Body of pancreas (tissue), 4 donors: ENCODE results near the gene STT3A. TPM values are rescaled to one million over a fixed set of nuclear protein-coding genes. Genes with fewer than 3 reads are reported as not detected.

Experiments used
- ATAC-seq: fragments of 150-250 bp; one replicate; pipeline ENCODE4 v1.9.1; 2016
- DNase-seq, 4 donors: peaks; one replicate each; pipeline ENCODE4 v3.0.0-alpha.2; 2019
- H3K27ac ChIP-seq, 4 donors: fragments of 200-600 bp; sonication (generic); 1 replicate in 3 of 4; 2 replicates in 1 of 4; pipeline versions ENCODE4 v1.5.1 to v1.6.1; 2016 to 2019; ENCODE audit warnings: mild to moderate bottlenecking in 1 of 4, mixed read lengths in 1 of 4, moderate library complexity in 1 of 4
- H3K27me3 ChIP-seq, 2 donors: fragments of 200-600 bp; sonication (generic); one replicate each; pipeline ENCODE4 v1.6.0; 2016; ENCODE audit warnings: mild to moderate bottlenecking in 1 of 2
- H3K36me3 ChIP-seq, 2 donors: fragments of 200-600 bp; sonication (generic); replicated peaks in 1 of 2; 2 replicates each; pipeline ENCODE4 v1.5.1; 2016; ENCODE audit warnings: low read depth in 2 of 2; ENCODE audit not compliant: insufficient read depth in 1 of 2
- H3K4me1 ChIP-seq: fragments of 200-600 bp; sonication (generic); one replicate; pipeline ENCODE4 v1.6.0; 2016
- H3K4me3 ChIP-seq, 2 donors: fragments of 200-600 bp; sonication (generic); 1 replicate in 1 of 2; 2 replicates in 1 of 2; pipeline ENCODE4 v1.5.1; 2016 to 2019
- H3K9me3 ChIP-seq, 3 donors: fragments of 200-600 bp; sonication (generic); 1 replicate in 2 of 3; 2 replicates in 1 of 3; pipeline ENCODE4 v1.5.1; 2016
- POLR2A ChIP-seq, 3 donors: fragments of 450-650 bp; IDR thresholded peaks; one replicate each; pipeline ENCODE4 v1.6.1; 2016; ENCODE audit warnings: antibody characterized with exemption in 3 of 3, mild to moderate bottlenecking in 2 of 3
- WGBS, 2 donors: methylation state at CpG; one replicate each; pipeline ENCODE4 v1.1.5; 2017; 5-methylcytosine and 5-hydroxymethylcytosine counted together
- intact Hi-C: fragments of 100-400 bp; cut with DNase I; formaldehyde crosslinking; loops from one replicate; pipeline ENCODE4 v1.15.1; 2023
- total RNA-seq, 2 donors: library from RNA; depleted of rRNA; stranded (reverse); fragments of >200 nt; gene quantifications; one replicate each; pipeline ENCODE4 v1.1.0, GENCODE V29; 2016
- TF ChIP-seq, protein P1 (sequence below), 7 experiments: fragments of 450-650 bp in 4 of 7; fragments of 200-600 bp in 3 of 7; sonication (generic) in 3 of 7; IDR thresholded peaks; one replicate each; pipeline ENCODE4 v1.5.1; 2016 to 2019; ENCODE audit warnings: antibody characterized with exemption in 7 of 7

The STT3A gene
- total RNA-seq, 2 donors from 2014 or later: 22.1 to 70.3 TPM

GRCh38 chr11:125553357-125553756, 39.3 kb upstream of the STT3A start:
- Histone ChIP-seq H3K27ac (no peak overlapping the region), H3K4me1 (no peaks in the 10 kb centered on the region), H3K9me3 (peaks cover 0 to 41% (median 6%) of the 10 kb centered on the region in 3 donors), H3K4me3 (no peak overlapping the region), H3K36me3 (no peaks in the 10 kb centered on the region), H3K27me3 (no peaks in the 10 kb centered on the region)
- ATAC-seq (no peak), DNase-seq (no peak)
- intact Hi-C loops: no loop called here
- TF ChIP-seq POLR2A (IDR thresholded peaks at IDR 0.05): no peak
- TF ChIP-seq, protein P1, sequence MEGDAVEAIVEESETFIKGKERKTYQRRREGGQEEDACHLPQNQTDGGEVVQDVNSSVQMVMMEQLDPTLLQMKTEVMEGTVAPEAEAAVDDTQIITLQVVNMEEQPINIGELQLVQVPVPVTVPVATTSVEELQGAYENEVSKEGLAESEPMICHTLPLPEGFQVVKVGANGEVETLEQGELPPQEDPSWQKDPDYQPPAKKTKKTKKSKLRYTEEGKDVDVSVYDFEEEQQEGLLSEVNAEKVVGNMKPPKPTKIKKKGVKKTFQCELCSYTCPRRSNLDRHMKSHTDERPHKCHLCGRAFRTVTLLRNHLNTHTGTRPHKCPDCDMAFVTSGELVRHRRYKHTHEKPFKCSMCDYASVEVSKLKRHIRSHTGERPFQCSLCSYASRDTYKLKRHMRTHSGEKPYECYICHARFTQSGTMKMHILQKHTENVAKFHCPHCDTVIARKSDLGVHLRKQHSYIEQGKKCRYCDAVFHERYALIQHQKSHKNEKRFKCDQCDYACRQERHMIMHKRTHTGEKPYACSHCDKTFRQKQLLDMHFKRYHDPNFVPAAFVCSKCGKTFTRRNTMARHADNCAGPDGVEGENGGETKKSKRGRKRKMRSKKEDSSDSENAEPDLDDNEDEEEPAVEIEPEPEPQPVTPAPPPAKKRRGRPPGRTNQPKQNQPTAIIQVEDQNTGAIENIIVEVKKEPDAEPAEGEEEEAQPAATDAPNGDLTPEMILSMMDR (IDR thresholded peaks at IDR 0.05): no peak
- WGBS, 2 donors: 86 to 100% methylated on average over 1 of the region's 1 CpG

DNA sequence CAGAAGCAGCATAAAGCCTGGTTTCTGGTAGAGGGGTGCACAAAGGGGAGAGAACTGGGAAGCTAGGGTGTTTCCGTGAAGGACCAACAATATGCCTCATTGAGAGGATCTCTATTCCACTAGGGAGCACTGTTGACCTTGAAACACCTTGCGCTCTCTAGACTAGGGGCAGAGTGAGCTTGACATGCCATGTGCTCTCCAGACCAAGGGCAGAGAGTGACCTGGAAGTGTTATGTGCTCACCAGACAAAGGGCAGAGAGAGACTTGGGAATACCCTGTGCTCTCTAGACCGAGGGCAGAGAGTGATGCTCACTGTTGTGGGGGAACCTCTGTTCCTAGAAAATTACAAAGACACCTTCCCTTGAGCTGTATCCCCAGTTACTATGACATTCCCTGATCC, 38.6 kb upstream of the STT3A start:
- Histone ChIP-seq H3K4me1 (no peaks in the 10 kb centered on the region), H3K4me3 (no peak overlapping the region), H3K36me3 (no peaks in the 10 kb centered on the region), H3K27me3 (no peaks in the 10 kb centered on the region), H3K27ac (no peak overlapping the region), H3K9me3 (peaks cover 0 to 41% (median 6%) of the 10 kb centered on the region in 3 donors)
- WGBS, 2 donors: 79 to 98% methylated on average over 3 of the region's 3 CpGs
- DNase-seq (no peak), ATAC-seq (no peak)
- TF ChIP-seq, protein P1 (IDR thresholded peaks at IDR 0.05): no peak
- no peak for TF ChIP-seq POLR2A (IDR thresholded peaks at IDR 0.05)
- intact Hi-C loops: no loop called here

DNA sequence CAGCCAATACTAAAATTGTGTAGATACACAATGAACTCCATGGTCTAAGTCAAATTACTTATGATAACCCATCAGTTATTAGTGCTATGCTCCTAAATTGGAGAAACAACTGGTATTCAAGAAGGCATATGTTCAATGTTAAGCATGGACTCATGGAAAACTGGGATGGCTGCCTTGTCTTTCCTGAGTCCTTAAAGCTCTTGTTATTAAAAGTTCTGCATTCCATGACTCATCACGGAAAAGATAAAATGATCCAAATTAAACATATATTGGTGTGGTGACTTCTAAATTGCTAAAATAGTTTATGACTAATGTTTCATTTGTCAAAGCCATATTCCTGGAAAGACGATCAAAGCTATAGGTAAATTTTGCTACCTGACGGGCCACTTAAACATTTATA, 32.8 kb upstream of the STT3A start:
- no peak overlapping the region for H3K27ac ChIP-seq
- peaks cover 0 to 9% (median 0%) of the 10 kb centered on the region in 3 donors for H3K9me3 ChIP-seq
- no peaks in the 10 kb centered on the region for H3K4me1 ChIP-seq
- ATAC-seq (no peak), DNase-seq (no peak)
- H3K27me3 ChIP-seq: no peaks in the 10 kb centered on the region
- H3K4me3 ChIP-seq: no peak overlapping the region
- 74% methylated on average over 3 of the region's 3 CpGs for WGBS, 2 donors
- intact Hi-C loops: no loop called here
- TF ChIP-seq POLR2A (IDR thresholded peaks at IDR 0.05): no peak
- TF ChIP-seq, protein P1 (IDR thresholded peaks at IDR 0.05): no peak
- no peaks in the 10 kb centered on the region for H3K36me3 ChIP-seq

DNA sequence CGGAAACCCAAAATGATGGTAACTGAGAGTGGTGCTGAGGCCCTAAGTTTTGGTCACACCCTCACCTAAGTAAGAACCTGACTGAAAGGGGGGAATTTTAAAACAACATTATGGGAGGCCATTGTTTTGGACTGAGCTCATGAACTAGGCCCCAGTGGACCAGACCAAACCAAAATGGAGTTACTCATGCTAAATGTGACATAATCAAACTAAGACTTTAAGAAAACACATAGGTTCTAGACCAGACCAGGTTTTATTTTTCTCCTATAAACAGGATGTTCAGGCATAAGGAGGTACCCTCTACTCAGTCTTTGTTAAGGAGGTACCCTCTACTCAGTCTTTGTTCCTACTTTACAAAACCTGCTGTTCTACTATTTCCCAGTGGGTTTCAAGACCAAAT, 30.7 kb upstream of the STT3A start:
- intact Hi-C loops: no loop called here

GRCh38 chr11:125562430-125562829, 30.2 kb upstream of the STT3A start:
- H3K27me3 ChIP-seq: no peaks in the 10 kb centered on the region
- TF ChIP-seq, protein P1 (IDR thresholded peaks at IDR 0.05): no peak
- no peak for TF ChIP-seq POLR2A (IDR thresholded peaks at IDR 0.05)
- no peaks in the 10 kb centered on the region for H3K4me1 ChIP-seq
- H3K36me3 ChIP-seq: no peaks in the 10 kb centered on the region
- no peak overlapping the region for H3K4me3 ChIP-seq
- ATAC-seq: no peak
- H3K27ac ChIP-seq: no peak overlapping the region
- WGBS, 2 donors: 70 to 72% methylated on average over 4 of the region's 4 CpGs
- DNase-seq: no peak
- no peaks in the 10 kb centered on the region for H3K9me3 ChIP-seq
- intact Hi-C loops: no loop called here

More for the DNA sequence above, 30.7 kb upstream of the STT3A start:
- Histone ChIP-seq H3K4me3 (no peak overlapping the region), H3K27me3 (no peaks in the 10 kb centered on the region), H3K36me3 (no peaks in the 10 kb centered on the region), H3K9me3 (no peaks in the 10 kb centered on the region), H3K27ac (no peak overlapping the region), H3K4me1 (no peaks in the 10 kb centered on the region)
- 100% methylated on average over 1 of the region's 1 CpG for WGBS, 2 donors
- DNase-seq (no peak), ATAC-seq (no peak)
- TF ChIP-seq, protein P1 (IDR thresholded peaks at IDR 0.05): no peak
- TF ChIP-seq POLR2A (IDR thresholded peaks at IDR 0.05): no peak
